ENCODE results near the gene RBBP8NL.

GRCh38 chr20:62390317-62391164 lies 36.8 kb downstream of the RBBP8NL start:
- TF ChIP-seq CEBPB (IDR thresholded peaks at IDR 0.05) (no peak), RAD21 (IDR thresholded peaks at IDR 0.05; ENCODE audit: low read depth) (no peak), FOXM1 (IDR thresholded peaks at IDR 0.05; ENCODE audit: borderline replicate concordance, low read depth) (no peak), YY1 (IDR thresholded peaks at IDR 0.05; ENCODE audit: low read depth) (no peak), EP300 (IDR thresholded peaks at IDR 0.05; ENCODE audit: borderline replicate concordance) (no peak), MAX (IDR thresholded peaks at IDR 0.05) (no peak)
- TF ChIP-seq, protein P1, sequence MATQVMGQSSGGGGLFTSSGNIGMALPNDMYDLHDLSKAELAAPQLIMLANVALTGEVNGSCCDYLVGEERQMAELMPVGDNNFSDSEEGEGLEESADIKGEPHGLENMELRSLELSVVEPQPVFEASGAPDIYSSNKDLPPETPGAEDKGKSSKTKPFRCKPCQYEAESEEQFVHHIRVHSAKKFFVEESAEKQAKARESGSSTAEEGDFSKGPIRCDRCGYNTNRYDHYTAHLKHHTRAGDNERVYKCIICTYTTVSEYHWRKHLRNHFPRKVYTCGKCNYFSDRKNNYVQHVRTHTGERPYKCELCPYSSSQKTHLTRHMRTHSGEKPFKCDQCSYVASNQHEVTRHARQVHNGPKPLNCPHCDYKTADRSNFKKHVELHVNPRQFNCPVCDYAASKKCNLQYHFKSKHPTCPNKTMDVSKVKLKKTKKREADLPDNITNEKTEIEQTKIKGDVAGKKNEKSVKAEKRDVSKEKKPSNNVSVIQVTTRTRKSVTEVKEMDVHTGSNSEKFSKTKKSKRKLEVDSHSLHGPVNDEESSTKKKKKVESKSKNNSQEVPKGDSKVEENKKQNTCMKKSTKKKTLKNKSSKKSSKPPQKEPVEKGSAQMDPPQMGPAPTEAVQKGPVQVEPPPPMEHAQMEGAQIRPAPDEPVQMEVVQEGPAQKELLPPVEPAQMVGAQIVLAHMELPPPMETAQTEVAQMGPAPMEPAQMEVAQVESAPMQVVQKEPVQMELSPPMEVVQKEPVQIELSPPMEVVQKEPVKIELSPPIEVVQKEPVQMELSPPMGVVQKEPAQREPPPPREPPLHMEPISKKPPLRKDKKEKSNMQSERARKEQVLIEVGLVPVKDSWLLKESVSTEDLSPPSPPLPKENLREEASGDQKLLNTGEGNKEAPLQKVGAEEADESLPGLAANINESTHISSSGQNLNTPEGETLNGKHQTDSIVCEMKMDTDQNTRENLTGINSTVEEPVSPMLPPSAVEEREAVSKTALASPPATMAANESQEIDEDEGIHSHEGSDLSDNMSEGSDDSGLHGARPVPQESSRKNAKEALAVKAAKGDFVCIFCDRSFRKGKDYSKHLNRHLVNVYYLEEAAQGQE (IDR thresholded peaks at IDR 0.05; ENCODE audit: low read depth), result no peak

Measured in Ishikawa (cell line).